Iris pigment epithelial cell (primary cell): ENCODE data around the gene KANK4.

ENCODE experiments used
- DNase-seq: peaks from one replicate; pipeline ENCODE4 v3.0.0-alpha.2; 2011; ENCODE audit warnings: low read depth

The KANK4 gene

GRCh38 chr1:62318756-62319544 is at the start of gene KANK4:
KANK4 (minus strand) TSS chr1:62319434; CDS start chr1:62281564, 37,870 bp downstream.
- DNase-seq: no peak

- DNase-seq: no peak
Measured at GRCh38 chr1:62368989-62369388, 49.8 kb upstream of the KANK4 start.

- no peak for DNase-seq
Measured at GRCh38 chr1:62367005-62367557, 47.8 kb upstream of the KANK4 start.

DNA sequence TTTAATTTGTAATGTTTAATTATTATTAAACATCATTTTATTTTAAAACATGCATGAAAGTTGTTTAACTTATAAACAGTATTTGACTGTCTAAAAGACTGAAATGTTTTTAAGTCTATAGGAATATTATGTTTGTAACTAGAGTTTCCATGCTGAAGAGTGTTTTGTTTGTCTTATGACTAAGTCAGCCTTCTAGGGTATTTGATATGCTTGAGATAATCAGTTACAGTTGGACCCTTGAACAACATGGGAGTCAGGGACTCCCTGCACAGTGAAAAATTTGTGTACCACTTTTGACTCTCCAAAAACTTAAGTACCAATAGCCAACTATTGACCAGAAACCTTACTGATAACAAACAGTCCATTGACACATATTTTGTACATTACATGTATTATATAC is 45.5 kb upstream of the KANK4 start:
- no peak for DNase-seq

GRCh38 chr1:62362926-62363325 is 43.7 kb upstream of the KANK4 start:
- DNase-seq: no peak

GRCh38 chr1:62362061-62362917 is 43.1 kb upstream of the KANK4 start:
- DNase-seq: no peak

- DNase-seq: no peak
Measured at GRCh38 chr1:62361431-62361830, 42.2 kb upstream of the KANK4 start.

DNA sequence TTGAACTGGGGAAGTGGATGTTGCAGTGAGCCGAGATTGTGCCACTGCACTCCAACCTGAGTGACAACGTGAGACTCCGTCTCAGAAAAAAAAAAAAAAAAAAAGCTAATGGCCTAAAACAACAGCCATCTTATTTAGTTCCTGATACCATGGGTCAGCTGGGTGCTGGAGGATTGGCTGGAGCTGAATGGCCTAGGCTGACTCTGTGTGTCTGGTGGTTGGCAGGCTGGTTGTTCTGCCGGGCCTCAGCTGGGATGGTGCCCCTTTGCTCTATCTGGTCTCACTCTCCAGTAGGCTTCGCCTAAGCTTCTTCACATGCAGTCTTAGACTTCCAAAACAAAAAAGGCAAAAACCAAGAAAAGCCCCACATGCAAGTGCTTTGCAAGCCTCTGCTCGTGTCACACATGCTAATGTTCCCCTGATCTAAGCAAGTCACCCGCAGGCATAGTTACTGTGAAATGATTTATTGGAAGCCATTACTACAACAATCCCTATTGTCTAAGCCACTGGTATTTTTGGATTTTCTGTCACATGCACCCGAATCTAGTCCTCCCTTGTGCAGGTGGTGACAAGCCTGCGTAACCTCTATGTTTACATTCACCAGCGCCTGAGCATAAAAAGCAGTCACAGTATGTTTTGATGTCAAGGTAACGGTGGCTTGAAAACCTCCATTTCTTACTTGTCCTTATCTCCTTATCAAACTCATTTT is 39.6 kb upstream of the KANK4 start:
- DNase-seq: no peak

- DNase-seq: no peak
Measured at GRCh38 chr1:62357916-62358315, 38.7 kb upstream of the KANK4 start.

- DNase-seq: peak; percentile 92
Measured at GRCh38 chr1:62356257-62356835, 37.1 kb upstream of the KANK4 start.

GRCh38 chr1:62355095-62355494 is 35.9 kb upstream of the KANK4 start:
- no peak for DNase-seq

- DNase-seq: no peak
Measured at GRCh38 chr1:62353853-62354252, 34.6 kb upstream of the KANK4 start.

- DNase-seq: no peak
Measured at GRCh38 chr1:62352387-62352786, 33.2 kb upstream of the KANK4 start.

GRCh38 chr1:62349470-62350233 is 30.4 kb upstream of the KANK4 start:
- DNase-seq: no peak

GRCh38 chr1:62346886-62347285 is 27.7 kb upstream of the KANK4 start:
- DNase-seq: no peak

DNA sequence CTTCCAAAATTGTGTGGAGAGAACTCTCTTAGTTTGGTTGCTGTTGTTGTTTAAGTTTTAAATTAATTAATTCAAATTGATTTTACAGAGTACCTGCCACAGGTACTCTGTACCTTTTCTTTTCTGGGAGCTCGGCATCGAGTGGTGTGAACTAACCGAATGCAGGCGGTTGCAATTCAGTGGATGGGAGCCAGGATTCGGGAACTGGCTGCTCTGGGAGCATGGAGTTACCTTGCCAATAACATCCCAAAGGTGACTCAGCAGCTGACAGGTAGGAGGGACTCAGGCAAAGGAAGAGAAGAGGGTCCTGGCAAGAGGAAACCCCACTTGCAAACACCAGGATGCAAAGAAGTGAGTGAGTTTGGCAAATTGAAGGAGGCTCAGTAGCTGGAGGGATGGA is 24.7 kb upstream of the KANK4 start:
- no peak for DNase-seq

- DNase-seq: no peak
Measured at GRCh38 chr1:62342270-62342669, 23.0 kb upstream of the KANK4 start.

- no peak for DNase-seq
Measured at GRCh38 chr1:62341615-62342014, 22.4 kb upstream of the KANK4 start.

DNA sequence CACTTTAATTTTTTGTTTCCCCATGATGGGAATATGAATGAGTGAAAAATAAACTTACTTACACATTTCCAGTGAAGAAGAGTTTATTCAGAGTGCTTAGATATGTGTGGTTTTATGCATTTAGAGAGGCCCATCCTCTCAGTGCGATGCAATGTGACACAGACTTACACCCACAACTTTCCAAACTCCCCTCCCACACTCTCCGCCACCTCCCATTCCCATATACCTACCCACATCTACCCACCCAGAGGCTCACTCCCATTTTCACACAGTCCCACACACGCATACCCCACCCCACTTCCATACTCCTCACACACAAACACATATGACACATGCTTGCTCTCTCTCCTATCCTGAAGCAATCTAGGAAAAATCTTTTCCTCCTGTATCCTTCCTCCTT is 21.9 kb upstream of the KANK4 start:
- DNase-seq: no peak

DNA sequence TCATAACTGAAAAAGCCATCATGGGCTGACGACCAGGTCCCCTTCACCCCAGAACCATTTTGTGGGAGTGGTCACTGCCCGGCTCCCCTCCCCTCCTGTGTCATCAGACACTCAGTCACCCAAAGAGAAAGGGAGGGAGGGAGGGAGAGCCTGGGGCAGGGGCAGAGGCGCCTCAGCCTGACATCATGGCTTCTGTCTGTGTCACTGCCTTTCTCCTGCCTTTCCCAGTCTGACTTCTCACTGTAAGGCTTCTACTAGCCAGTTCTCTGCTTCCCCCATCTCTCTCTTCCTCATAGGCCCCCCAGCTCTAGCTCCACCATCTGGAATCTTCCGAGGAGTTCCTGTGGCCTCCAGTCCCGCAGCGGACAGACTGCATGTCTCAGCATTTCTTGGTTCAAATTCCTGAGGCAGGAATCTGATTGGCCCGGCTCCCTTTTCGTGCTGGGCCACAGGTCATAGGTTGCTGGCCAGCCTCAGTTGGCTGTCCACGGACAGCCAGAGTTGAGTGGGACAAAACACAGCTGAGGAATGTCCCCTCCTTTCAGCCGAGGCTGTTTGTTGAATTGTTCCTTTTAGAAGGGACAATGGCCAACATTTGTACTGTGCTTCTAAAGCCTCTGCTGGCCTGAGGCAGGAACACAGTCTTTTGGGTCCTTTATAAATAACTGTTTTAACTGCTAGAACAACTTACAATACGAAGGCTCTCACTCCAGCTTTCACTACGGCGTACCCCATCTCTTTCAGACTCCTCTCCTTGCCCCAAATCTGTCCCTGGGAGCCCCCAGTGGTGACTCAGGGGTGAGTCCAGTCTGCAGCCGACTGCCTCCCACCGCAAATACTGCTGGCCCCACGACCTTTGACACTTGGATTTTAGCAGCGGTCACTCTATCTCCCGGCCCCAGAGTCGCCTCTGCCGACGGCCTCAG is 18.7 kb upstream of the KANK4 start:
- no peak for DNase-seq
